Anterior cingulate cortex (tissue), 58 donors: ENCODE measurements around the gene PPIL6.

Experiments
- DNase-seq, 58 donors: peaks; one replicate each; lab custom pipeline; 2025; lab: John Stamatoyannopoulos, UW

PPIL6 gene

DNA sequence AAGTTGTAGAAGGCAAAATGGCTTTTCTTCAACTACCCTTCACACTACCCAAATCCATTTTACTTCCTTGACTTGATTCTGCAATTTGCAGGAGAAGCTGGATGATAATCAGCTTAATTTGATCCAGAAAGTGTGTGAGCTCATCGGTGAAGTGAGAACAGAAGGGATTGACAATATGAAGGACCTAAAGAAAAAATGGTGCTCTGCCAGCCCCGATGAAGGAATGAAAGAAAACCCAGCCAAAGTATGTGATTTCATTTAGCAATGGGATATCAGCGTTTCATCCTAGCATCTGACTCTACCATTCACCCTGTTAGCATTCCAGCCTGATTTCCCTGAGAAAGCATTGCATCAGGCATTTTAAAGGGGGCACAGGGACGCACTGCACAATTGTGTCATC, 99.6 kb downstream of the PPIL6 start:
- peak in 1 of 58 donors; percentile 5 for DNase-seq
